ENCODE data around the gene DMRTC2. TPM values are rescaled to one million over a fixed set of nuclear protein-coding genes. Genes with fewer than 3 reads are reported as not detected.

The DMRTC2 gene
- total and polyA plus RNA-seq, 4 donors: not detected

GRCh38 chr19:41876847-41877832 is 32.3 kb downstream of the DMRTC2 start, which contains the start of gene CD79A:
CD79A (plus strand) TSS chr19:41877279; CDS start chr19:41877305, 26 bp downstream.
- Histone ChIP-seq H3K9me3 (ENCODE audit: control insufficient read depth, insufficient read depth, low read length) (no peaks in the 10 kb centered on the region), H3K36me3 (ENCODE audit: control insufficient read depth, insufficient read depth, low read length) (peaks cover 13% of the 10 kb centered on the region), H3K4me1 (ENCODE audit: control insufficient read depth, insufficient read depth, low read length) (peaks cover 3% of the 10 kb centered on the region), H3K27ac (ENCODE audit: low read depth, low read length) (no peak within 1 kb of the TSS), H3K4me3 (ENCODE audit: low read depth, low read length) (no peak within 1 kb of the TSS), H3K27me3 (ENCODE audit: control insufficient read depth, insufficient read depth, low read length) (peaks cover 3% of the 10 kb centered on the region)
- WGBS (ENCODE audit: insufficient coverage): 45% methylated on average over 4 of the region's 9 CpGs
- DNase-seq (ENCODE audit: low read depth in 4 of 6, low spot score in 6 of 6): no peak

DNA sequence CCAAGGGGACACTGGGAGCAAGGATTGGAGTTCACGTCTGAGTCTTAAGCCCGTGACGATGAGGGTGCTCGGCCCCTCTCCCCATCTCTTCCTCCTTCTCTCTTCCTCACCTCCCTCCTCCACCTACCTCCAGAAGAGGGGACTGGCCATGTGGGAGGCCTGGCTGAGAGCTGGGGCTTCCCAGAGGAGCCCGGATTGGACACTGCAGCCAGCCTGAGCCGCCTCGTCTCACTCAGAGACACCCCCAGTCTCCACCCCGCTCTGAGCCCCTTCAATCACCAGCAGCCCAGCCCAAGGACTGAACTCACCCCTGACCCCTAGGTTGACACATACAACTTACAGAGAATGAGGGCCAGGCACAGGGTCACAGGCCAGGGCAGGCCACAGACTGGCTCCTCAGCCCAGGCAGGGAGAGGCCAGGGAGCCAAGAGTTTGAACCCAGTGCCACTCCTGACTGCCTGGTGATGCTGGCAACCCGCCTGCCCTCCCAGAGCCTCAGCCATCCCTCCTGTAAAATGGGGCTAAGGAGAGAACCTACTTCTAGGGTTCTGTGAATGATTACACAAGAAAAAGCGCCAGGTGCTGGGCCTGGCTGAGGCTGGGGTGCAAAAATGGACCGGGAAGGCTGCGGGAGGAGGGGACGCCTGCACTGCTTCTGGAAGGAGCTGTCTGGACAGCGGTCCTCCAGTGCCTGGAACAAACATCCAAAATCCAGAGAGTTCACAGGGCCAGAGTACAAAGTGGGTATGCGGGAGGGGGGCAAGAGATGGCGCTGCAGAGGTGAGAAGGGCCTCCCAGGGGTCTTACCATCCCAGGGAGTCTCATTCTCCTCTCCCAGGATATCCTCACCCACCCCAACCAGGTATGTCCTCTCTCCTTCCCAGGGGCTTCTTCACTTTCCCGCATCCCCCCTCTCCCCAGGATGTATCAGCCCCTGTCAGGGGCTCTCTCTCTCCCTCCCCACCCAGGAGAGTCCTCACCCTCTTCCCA is 33.4 kb downstream of the DMRTC2 start:
- Histone ChIP-seq H3K4me3 (ENCODE audit: low read depth, low read length) (no peak overlapping the region), H3K27ac (ENCODE audit: low read depth, low read length) (no peak overlapping the region), H3K36me3 (ENCODE audit: control insufficient read depth, insufficient read depth, low read length) (peaks cover 4% of the 10 kb centered on the region), H3K9me3 (ENCODE audit: control insufficient read depth, insufficient read depth, low read length) (no peaks in the 10 kb centered on the region), H3K27me3 (ENCODE audit: control insufficient read depth, insufficient read depth, low read length) (peaks cover 3% of the 10 kb centered on the region), H3K4me1 (ENCODE audit: control insufficient read depth, insufficient read depth, low read length) (peaks cover 4% of the 10 kb centered on the region)
- WGBS (ENCODE audit: insufficient coverage): 52% methylated on average over 13 of the region's 17 CpGs
- no peak for DNase-seq (ENCODE audit: low read depth in 4 of 6, low spot score in 6 of 6)

DNA sequence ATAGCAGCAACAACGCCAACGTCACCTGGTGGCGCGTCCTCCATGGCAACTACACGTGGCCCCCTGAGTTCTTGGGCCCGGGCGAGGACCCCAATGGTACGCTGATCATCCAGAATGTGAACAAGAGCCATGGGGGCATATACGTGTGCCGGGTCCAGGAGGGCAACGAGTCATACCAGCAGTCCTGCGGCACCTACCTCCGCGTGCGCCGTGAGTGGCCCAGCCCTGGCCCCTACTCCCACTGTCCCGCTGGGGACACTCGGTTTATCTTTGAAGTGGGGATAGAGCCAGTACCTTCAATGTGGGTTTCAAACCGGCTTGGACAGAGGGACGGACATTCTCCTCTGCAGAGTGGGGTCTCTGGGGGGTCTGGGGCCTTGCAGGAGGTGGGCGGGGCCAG is 34.2 kb downstream of the DMRTC2 start:
- peaks cover 11% of the 10 kb centered on the region for H3K4me1 ChIP-seq (ENCODE audit: control insufficient read depth, insufficient read depth, low read length)
- peaks cover 8% of the 10 kb centered on the region for H3K27me3 ChIP-seq (ENCODE audit: control insufficient read depth, insufficient read depth, low read length)
- H3K4me3 ChIP-seq (ENCODE audit: low read depth, low read length): no peak overlapping the region
- DNase-seq (ENCODE audit: low read depth in 4 of 6, low spot score in 6 of 6): no peak
- 74% methylated on average over 21 of the region's 21 CpGs for WGBS (ENCODE audit: insufficient coverage)
- H3K36me3 ChIP-seq (ENCODE audit: control insufficient read depth, insufficient read depth, low read length): no peaks in the 10 kb centered on the region
- H3K9me3 ChIP-seq (ENCODE audit: control insufficient read depth, insufficient read depth, low read length): no peaks in the 10 kb centered on the region
- H3K27ac ChIP-seq (ENCODE audit: low read depth, low read length): no peak overlapping the region

- Histone ChIP-seq H3K27me3 (ENCODE audit: control insufficient read depth, insufficient read depth, low read length) (peaks cover 8% of the 10 kb centered on the region), H3K27ac (ENCODE audit: low read depth, low read length) (no peak overlapping the region), H3K4me1 (ENCODE audit: control insufficient read depth, insufficient read depth, low read length) (peaks cover 17% of the 10 kb centered on the region), H3K9me3 (ENCODE audit: control insufficient read depth, insufficient read depth, low read length) (no peaks in the 10 kb centered on the region), H3K36me3 (ENCODE audit: control insufficient read depth, insufficient read depth, low read length) (no peaks in the 10 kb centered on the region), H3K4me3 (ENCODE audit: low read depth, low read length) (no peak overlapping the region)
- DNase-seq (ENCODE audit: low read depth in 4 of 6, low spot score in 6 of 6): no peak
- 82% methylated on average over 5 of the region's 7 CpGs for WGBS (ENCODE audit: insufficient coverage)
Observed at GRCh38 chr19:41879670-41880328, 35.0 kb downstream of the DMRTC2 start.

GRCh38 chr19:41880329-41880708 is 35.5 kb downstream of the DMRTC2 start:
- no peaks in the 10 kb centered on the region for H3K9me3 ChIP-seq (ENCODE audit: control insufficient read depth, insufficient read depth, low read length)
- H3K4me3 ChIP-seq (ENCODE audit: low read depth, low read length): no peak overlapping the region
- WGBS (ENCODE audit: insufficient coverage): no CpG with 5 or more reads among the region's 5 CpGs
- DNase-seq (ENCODE audit: low read depth in 4 of 6, low spot score in 6 of 6): no peak
- no peaks in the 10 kb centered on the region for H3K36me3 ChIP-seq (ENCODE audit: control insufficient read depth, insufficient read depth, low read length)
- peaks cover 8% of the 10 kb centered on the region for H3K27me3 ChIP-seq (ENCODE audit: control insufficient read depth, insufficient read depth, low read length)
- H3K27ac ChIP-seq (ENCODE audit: low read depth, low read length): no peak overlapping the region
- peaks cover 21% of the 10 kb centered on the region for H3K4me1 ChIP-seq (ENCODE audit: control insufficient read depth, insufficient read depth, low read length)

DNA sequence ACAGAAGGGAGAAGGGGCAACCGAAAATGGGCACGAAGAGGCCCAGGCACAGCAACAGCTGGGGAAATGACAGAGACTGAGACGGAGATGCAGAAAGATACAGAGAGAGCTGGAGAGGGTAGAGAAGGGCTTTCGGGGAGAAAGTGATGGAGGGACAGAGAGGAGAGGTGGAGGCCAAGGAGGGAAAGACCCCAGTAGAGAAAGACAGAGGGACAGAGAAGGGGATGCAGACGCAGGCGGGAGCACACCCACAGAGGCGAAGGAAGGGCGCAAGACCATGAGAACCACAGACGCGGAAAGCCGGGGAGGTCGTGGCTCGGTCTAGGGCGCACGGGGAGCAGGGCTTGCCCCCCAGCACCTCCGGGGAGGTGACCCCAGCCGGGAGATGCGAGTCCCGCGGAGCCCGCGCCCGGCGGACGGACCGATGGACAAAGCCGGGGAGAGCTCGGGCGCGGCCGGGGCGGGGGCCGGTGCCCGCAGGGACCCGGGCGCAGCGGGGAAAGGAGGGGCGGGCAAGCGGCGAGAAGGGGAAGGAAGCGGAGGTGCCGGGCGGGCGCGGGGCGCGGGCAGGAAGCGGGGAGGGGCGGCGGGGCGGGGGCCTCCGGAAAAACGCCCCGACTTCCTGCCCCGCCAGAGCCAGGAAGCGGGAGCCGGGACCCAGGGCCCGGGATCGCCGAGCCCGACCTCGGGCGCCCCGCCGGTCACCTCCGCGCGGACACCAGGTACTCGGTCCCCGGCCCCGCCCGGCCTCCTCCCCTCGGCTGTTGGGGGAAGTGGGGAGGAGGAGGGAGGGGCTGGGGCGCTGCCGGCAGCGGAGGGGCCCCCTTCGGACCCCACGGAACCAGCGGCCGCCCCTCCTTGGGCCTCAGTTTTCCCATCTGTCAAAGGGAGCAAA is 38.0 kb downstream of the DMRTC2 start, which contains the start of gene ARHGEF1:
ARHGEF1 (plus strand) TSS at position 617 of the 895 bp plus-strand sequence. CDS start 4,899 bp downstream, outside the sequence.
- no peaks in the 10 kb centered on the region for H3K9me3 ChIP-seq (ENCODE audit: control insufficient read depth, insufficient read depth, low read length)
- H3K36me3 ChIP-seq (ENCODE audit: control insufficient read depth, insufficient read depth, low read length): peaks cover 3% of the 10 kb centered on the region
- H3K27me3 ChIP-seq (ENCODE audit: control insufficient read depth, insufficient read depth, low read length): peaks cover 8% of the 10 kb centered on the region
- WGBS (ENCODE audit: insufficient coverage): 1% methylated on average over 80 of the region's 80 CpGs
- H3K27ac ChIP-seq (ENCODE audit: low read depth, low read length): peak within 1 kb of the TSS; percentile 69
- H3K4me3 ChIP-seq (ENCODE audit: low read depth, low read length): peak within 1 kb of the TSS; percentile 88
- peaks cover 34% of the 10 kb centered on the region for H3K4me1 ChIP-seq (ENCODE audit: control insufficient read depth, insufficient read depth, low read length)
- DNase-seq (ENCODE audit: low read depth in 4 of 6, low spot score in 6 of 6): peak in 1 of 6 donors; percentile 40

- Histone ChIP-seq H3K36me3 (ENCODE audit: control insufficient read depth, insufficient read depth, low read length) (peaks cover 8% of the 10 kb centered on the region), H3K4me3 (ENCODE audit: low read depth, low read length) (peak overlapping the region; percentile 88), H3K9me3 (ENCODE audit: control insufficient read depth, insufficient read depth, low read length) (no peaks in the 10 kb centered on the region), H3K27ac (ENCODE audit: low read depth, low read length) (peak overlapping the region; percentile 69), H3K4me1 (ENCODE audit: control insufficient read depth, insufficient read depth, low read length) (peaks cover 35% of the 10 kb centered on the region), H3K27me3 (ENCODE audit: control insufficient read depth, insufficient read depth, low read length) (peaks cover 8% of the 10 kb centered on the region)
- peak in 1 of 6 donors; percentile 15 for DNase-seq (ENCODE audit: low read depth in 4 of 6, low spot score in 6 of 6)
- WGBS (ENCODE audit: insufficient coverage): 2% methylated on average over 14 of the region's 23 CpGs
Observed at GRCh38 chr19:41883463-41883820, 38.6 kb downstream of the DMRTC2 start.

DNA sequence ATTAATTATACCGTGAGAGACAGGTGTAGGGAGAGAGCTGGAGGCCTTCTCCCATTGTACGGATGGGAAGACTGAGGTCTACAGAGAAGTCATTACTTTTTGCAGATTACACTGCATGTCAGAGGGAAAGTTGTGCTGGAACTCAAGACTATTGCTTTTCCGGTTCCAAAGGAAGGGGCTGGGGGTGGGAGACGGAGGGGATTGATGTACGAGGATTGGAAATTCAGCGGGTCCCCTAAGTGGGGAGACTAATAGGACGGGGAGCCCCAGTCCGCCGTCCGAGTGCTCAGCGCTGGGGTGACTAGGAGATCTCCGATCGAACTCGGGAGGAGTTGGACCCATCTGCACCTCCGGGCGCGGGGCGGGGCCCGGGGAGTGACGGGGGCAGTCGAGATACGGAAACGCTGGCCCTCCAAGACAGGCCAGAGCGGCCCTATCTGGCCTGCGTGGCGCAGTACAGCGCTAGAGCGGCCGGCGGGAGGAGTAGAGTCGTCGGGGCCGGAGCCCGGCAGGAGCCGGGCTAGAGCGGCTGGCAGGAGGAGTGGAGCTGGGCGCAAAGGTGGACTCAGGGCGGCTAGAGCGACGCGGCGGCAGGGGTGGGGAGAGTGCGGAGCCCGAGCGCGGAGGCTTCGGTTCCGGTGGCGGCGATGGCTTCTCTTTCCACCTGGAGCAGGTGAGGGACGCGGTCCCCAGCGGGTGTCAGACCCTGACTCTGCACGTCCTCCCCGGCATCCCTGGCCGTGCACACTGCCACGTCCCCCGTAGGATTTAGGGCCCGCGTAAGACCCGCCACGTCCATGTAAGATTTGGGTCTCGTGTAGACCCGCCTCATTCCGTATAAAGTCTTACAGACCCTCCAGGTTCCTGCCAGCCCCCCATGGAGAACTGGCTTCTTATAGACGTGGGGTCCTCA is 39.2 kb downstream of the DMRTC2 start:
- H3K4me3 ChIP-seq (ENCODE audit: low read depth, low read length): peak overlapping the region; percentile 88
- peak overlapping the region; percentile 69 for H3K27ac ChIP-seq (ENCODE audit: low read depth, low read length)
- WGBS (ENCODE audit: insufficient coverage): under 1% methylated on average over 66 of the region's 66 CpGs
- DNase-seq (ENCODE audit: low read depth in 4 of 6, low spot score in 6 of 6): peak; percentile 74 to 98 (median 88)
- peaks cover 8% of the 10 kb centered on the region for H3K27me3 ChIP-seq (ENCODE audit: control insufficient read depth, insufficient read depth, low read length)
- no peaks in the 10 kb centered on the region for H3K9me3 ChIP-seq (ENCODE audit: control insufficient read depth, insufficient read depth, low read length)
- peaks cover 13% of the 10 kb centered on the region for H3K36me3 ChIP-seq (ENCODE audit: control insufficient read depth, insufficient read depth, low read length)
- H3K4me1 ChIP-seq (ENCODE audit: control insufficient read depth, insufficient read depth, low read length): peaks cover 35% of the 10 kb centered on the region

Data from spinal cord (tissue), 10 donors.